GM15510 (cell line): ENCODE measurements around the gene MRPL40.

Experiments used
- POLR2A ChIP-seq: IDR thresholded peaks from 3 replicates; pipeline ENCODE4 v1.6.1; 2011; ENCODE audit warnings: borderline replicate concordance; ENCODE audit not compliant: insufficient read length; ENCODE audit errors: extremely low read depth

The MRPL40 gene

GRCh38 chr22:19463491-19464469 is 31.4 kb downstream of the MRPL40 start:
- no peak for TF ChIP-seq POLR2A

DNA sequence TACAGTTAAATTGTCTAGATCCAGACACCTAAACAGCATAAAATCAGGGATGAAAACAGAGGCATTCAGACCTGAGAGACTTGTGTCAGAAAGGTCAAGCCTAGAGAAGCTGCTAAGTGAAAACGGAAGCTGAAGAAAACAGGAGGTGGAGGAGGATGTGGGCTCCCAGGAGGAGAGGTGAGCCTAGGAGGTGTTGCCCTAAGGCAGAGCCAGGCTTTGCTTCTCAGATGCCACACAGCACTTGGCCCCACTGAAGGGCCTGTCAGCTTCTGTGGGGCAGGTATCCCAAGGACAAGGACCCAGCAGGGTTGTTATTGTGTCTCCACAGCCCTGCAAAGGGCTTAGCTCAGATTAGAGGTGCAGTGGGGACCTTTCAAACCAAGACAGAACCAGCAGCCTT is 32.2 kb downstream of the MRPL40 start:
- TF ChIP-seq POLR2A: no peak

GRCh38 chr22:19464975-19465374 is 32.6 kb downstream of the MRPL40 start:
- TF ChIP-seq POLR2A: no peak

GRCh38 chr22:19466126-19466716 is 33.9 kb downstream of the MRPL40 start:
- TF ChIP-seq POLR2A: no peak

GRCh38 chr22:19466848-19467752 is 34.8 kb downstream of the MRPL40 start:
- no peak for TF ChIP-seq POLR2A

DNA sequence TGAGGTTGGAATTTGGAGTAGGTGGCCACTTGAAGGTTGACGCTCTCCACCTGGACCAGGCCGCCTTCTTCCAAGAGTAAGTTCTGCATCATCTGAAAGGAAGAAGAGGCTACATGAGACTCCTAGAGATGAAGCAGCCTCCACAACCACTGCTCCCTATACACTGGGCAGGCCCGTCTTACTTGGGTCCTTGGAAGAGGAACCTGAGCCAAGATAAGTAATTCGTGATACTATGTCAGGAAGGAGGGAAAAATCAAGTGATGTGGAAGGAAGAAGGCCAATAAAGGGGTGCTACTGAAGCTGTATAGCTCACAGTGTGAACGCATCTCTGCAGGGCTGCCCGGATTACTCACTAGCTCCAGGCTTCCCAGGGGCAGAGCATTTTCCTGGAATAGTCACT is 35.6 kb downstream of the MRPL40 start:
- TF ChIP-seq POLR2A: no peak

GRCh38 chr22:19469421-19469820 is 37.1 kb downstream of the MRPL40 start:
- TF ChIP-seq POLR2A: no peak

- no peak for TF ChIP-seq POLR2A
Measured at GRCh38 chr22:19470010-19470409, 37.7 kb downstream of the MRPL40 start.

GRCh38 chr22:19471572-19471971 is 39.2 kb downstream of the MRPL40 start:
- no peak for TF ChIP-seq POLR2A

GRCh38 chr22:19472233-19472632 is 39.9 kb downstream of the MRPL40 start:
- TF ChIP-seq POLR2A: no peak

GRCh38 chr22:19473578-19473977 is 41.2 kb downstream of the MRPL40 start:
- TF ChIP-seq POLR2A: no peak

- no peak for TF ChIP-seq POLR2A
Measured at GRCh38 chr22:19476023-19476422, 43.7 kb downstream of the MRPL40 start.

GRCh38 chr22:19477321-19478044 is 45.1 kb downstream of the MRPL40 start:
- no peak for TF ChIP-seq POLR2A
